ENCODE results near the gene TMEM19.

DNA sequence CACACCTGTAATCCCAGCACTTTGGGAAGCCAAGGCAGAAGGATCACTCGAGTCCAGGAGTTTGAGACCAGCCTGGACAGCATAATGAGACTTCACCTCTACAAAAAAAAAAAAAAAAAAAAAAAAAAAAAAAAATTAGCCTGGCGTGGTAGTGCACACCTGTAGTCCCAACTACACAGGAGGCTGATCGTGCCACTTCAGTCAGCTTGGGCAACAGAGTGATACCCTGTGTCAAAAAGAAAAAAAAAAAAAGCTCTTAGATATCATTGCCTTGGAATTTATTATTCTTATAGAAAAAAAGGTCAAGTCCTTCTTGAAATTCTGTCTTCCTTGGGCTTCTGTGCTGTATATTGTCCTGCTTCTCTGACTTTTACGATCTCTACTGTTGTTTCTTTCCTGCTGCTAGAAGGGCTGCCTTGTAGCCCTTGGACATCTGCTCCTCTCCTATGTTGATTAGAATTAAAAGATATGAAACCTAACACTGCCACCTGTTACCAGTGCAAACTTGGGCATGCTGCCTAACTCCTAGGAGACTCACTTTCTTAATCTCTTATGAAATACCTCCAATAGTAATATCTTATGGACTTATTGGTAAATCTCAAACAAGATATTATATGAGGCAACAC is 5.7 kb downstream of the TMEM19 start:
- TF ChIP-seq POLR2A (IDR thresholded peaks at IDR 0.05; ENCODE audit: low read length) (no peak), GATA1 (IDR thresholded peaks at IDR 0.05; ENCODE audit: low read depth, low read length) (no peak)

Measured in erythroblast (primary cell).